Endothelial cell of umbilical vein (primary cell): Measurements from ENCODE around the gene TMEM114. TPM values are rescaled to one million over a fixed set of nuclear protein-coding genes. Genes with fewer than 3 reads are reported as not detected.

Source experiments
- BruUV-seq: library from RNA; stranded (reverse); fragments of 400-500 nt; replicated peaks from 2 replicates; lab custom pipeline; 2021; lab: Mats Ljungman, UMichigan
- CTCF ChIA-PET: fragments of 300-600, 350-600 bp; sonication (Branson Sonifier 250); formaldehyde crosslinking; loops from one replicate; lab custom pipeline; 2021; ENCODE audit warnings: antibody characterized with exemption, inconsistent platforms; lab: Charles Lee
- POLR2A ChIA-PET: fragments of 300-600, 350-600 bp; sonication (Branson Sonifier 250); formaldehyde crosslinking; loops from one replicate; lab custom pipeline; 2021; ENCODE audit warnings: antibody characterized with exemption, inconsistent platforms; lab: Charles Lee
- DNase-seq: peaks from one replicate; pipeline ENCODE4 v3.0.0-alpha.2; 2011; ENCODE audit warnings: low read depth, low spot score
- FAIRE-seq: peaks from 2 replicates; lab custom pipeline; 2011; peaks lifted over from hg19 to GRCh38; lab: Jason Lieb, UNC
- H2AFZ ChIP-seq: 2 replicates; pipeline ENCODE4 v1.6.0; 2012; ENCODE audit warnings: low read depth, low read length, control low read depth, inconsistent platforms
- H3K27ac ChIP-seq: 2 replicates; pipeline ENCODE4 v1.5.1; 2011; ENCODE audit warnings: low read depth, mild to moderate bottlenecking, control low read depth, low read length, moderate library complexity; ENCODE audit not compliant: insufficient read depth
- H3K27me3 ChIP-seq, 2 experiments: 2 replicates each; pipeline versions ENCODE4 v1.6.0 to v1.6.1; 2011; ENCODE audit warnings: low read length in 2 of 2, mixed read lengths in 1 of 2; ENCODE audit not compliant: control insufficient read depth in 2 of 2, insufficient read depth in 2 of 2
- H3K36me3 ChIP-seq, 2 experiments: 2 replicates in 1 of 2; 3 replicates in 1 of 2; pipeline ENCODE4 v1.5.1; 2011; ENCODE audit warnings: low read length in 2 of 2, mild to moderate bottlenecking in 1 of 2, moderate library complexity in 1 of 2; ENCODE audit not compliant: control insufficient read depth in 2 of 2, insufficient read depth in 2 of 2; ENCODE audit errors: extremely low read depth in 1 of 2
- H3K4me1 ChIP-seq: 3 replicates; pipeline ENCODE4 v1.5.1; 2011; ENCODE audit warnings: mild to moderate bottlenecking, low read length; ENCODE audit not compliant: control insufficient read depth, insufficient read depth; ENCODE audit errors: extremely low read depth
- H3K4me2 ChIP-seq: 2 replicates; pipeline ENCODE4 v1.6.1; 2011; ENCODE audit warnings: low read length, control low read depth, mixed read lengths; ENCODE audit not compliant: insufficient read depth
- H3K4me3 ChIP-seq, 3 experiments: fragments of 200-600 bp in 1 of 3; sonication (generic), shearing (Covaris generic) in 1 of 3; replicated peaks in 1 of 3; 2 replicates each; pipeline ENCODE4 v1.5.1; 2011 to 2016; ENCODE audit warnings: control low read depth in 3 of 3, low read length in 3 of 3, mild to moderate bottlenecking in 2 of 3, inconsistent platforms in 1 of 3, low read depth in 1 of 3, moderate library complexity in 1 of 3; ENCODE audit not compliant: insufficient read depth in 1 of 3
- H3K79me2 ChIP-seq: 2 replicates; pipeline ENCODE4 v1.6.0; 2012; ENCODE audit warnings: low read length, inconsistent platforms; ENCODE audit not compliant: control insufficient read depth, insufficient read depth
- H3K9ac ChIP-seq: replicated peaks from 2 replicates; pipeline ENCODE3; 2011; ENCODE audit warnings: low read length, control low read depth; ENCODE audit not compliant: insufficient read depth; ENCODE audit errors: extremely low read depth
- H3K9me1 ChIP-seq: replicated peaks from 3 replicates; pipeline ENCODE4 v1.6.0; 2011; ENCODE audit warnings: mild to moderate bottlenecking, low read length; ENCODE audit not compliant: control insufficient read depth, insufficient read depth; ENCODE audit errors: extremely low read depth
- H3K9me3 ChIP-seq: replicated peaks from 2 replicates; pipeline ENCODE4 v1.5.1; 2012; ENCODE audit warnings: low read length, inconsistent platforms; ENCODE audit not compliant: control insufficient read depth, insufficient read depth
- H4K20me1 ChIP-seq: replicated peaks from 2 replicates; pipeline ENCODE3; 2011; ENCODE audit warnings: mild to moderate bottlenecking, low read length; ENCODE audit not compliant: control insufficient read depth, insufficient read depth; ENCODE audit errors: extremely low read depth
- CTCF ChIP-seq, 2 donors: IDR thresholded peaks; 1 replicate in 1 of 2; 2 replicates in 1 of 2; pipeline ENCODE4 v1.5.1; 2011; ENCODE audit warnings: low read length in 2 of 2, mild to moderate bottlenecking in 2 of 2, moderate library complexity in 2 of 2, control low read depth in 1 of 2, inconsistent platforms in 1 of 2, low read depth in 1 of 2; ENCODE audit not compliant: insufficient read depth in 1 of 2; ENCODE audit errors: extremely low read depth in 1 of 2
- EZH2 ChIP-seq: IDR thresholded peaks from 2 replicates; pipeline ENCODE4 v1.6.1; 2012; ENCODE audit warnings: borderline replicate concordance, low read depth, mild to moderate bottlenecking, moderate library complexity, low read length, inconsistent platforms; ENCODE audit not compliant: severe bottlenecking
- FOS ChIP-seq: IDR thresholded peaks from 2 replicates; pipeline ENCODE4 v1.6.1; 2011; ENCODE audit warnings: mild to moderate bottlenecking, low read length, moderate library complexity, borderline replicate concordance; ENCODE audit not compliant: insufficient read depth
- GATA2 ChIP-seq: IDR thresholded peaks from 2 replicates; pipeline ENCODE4 v1.7.0; 2011; ENCODE audit warnings: low read depth, mild to moderate bottlenecking, moderate library complexity, mixed read lengths, low read length; ENCODE audit not compliant: insufficient read length, insufficient read depth
- JUN ChIP-seq: IDR thresholded peaks from 2 replicates; pipeline ENCODE4 v1.6.1; 2011; ENCODE audit warnings: borderline replicate concordance, low read depth; ENCODE audit not compliant: insufficient read length, insufficient read depth
- MAX ChIP-seq: IDR thresholded peaks from 2 replicates; pipeline ENCODE4 v1.6.1; 2011; ENCODE audit not compliant: insufficient read depth, insufficient read length
- MYC ChIP-seq: IDR thresholded peaks from one replicate; pipeline ENCODE4 v1.6.1; 2011; ENCODE audit warnings: mild to moderate bottlenecking, low read depth, low read length
- POLR2A ChIP-seq: IDR thresholded peaks from 2 replicates; pipeline ENCODE4 v1.6.1; 2012; ENCODE audit warnings: low read depth, mild to moderate bottlenecking, control low read depth, low read length
- POLR2AphosphoS5 ChIP-seq: IDR thresholded peaks from 2 replicates; pipeline ENCODE4 v1.6.1; 2012; ENCODE audit warnings: low read depth, mild to moderate bottlenecking, control low read depth, low read length, moderate library complexity; ENCODE audit not compliant: insufficient read depth
- dilution Hi-C: fragments of 300-500 bp; cut with MboI; formaldehyde crosslinking; loops from one replicate; pipeline ENCODE4 v1.15.0; 2019; ENCODE audit warnings: low sequenced_read_pairs; ENCODE audit not compliant: extremely low pct_ligation_motif_present
- intact Hi-C: fragments of 100-400 bp; cut with micrococcal nuclease; formaldehyde crosslinking; loops from one replicate; pipeline ENCODE4 v1.10.0; 2022
- polyA plus RNA-seq, 4 experiments: library from polyadenylated mRNA; depleted of rRNA in 3 of 4; stranded (reverse) in 3 of 4; unstranded in 1 of 4; fragments of >200 nt; gene quantifications; 2 replicates each; pipeline versions ENCODE4 v1.2.1 to v1.2.3, GENCODE V29; 2011 to 2012; ENCODE audit warnings: missing spikeins in 1 of 4
- total RNA-seq: library from RNA; stranded (reverse); gene quantifications from 2 replicates; pipeline ENCODE4 v1.2.3, GENCODE V29; 2021

Gene TMEM114
- total and polyA plus RNA-seq, 2 donors (not counting 3 experiments of a cell fraction or from before 2014, with no cell fraction given): not detected

- ChIA-PET CTCF (no interaction called here), POLR2A (no interaction called here)
- Histone ChIP-seq H3K4me3 (no peak overlapping the region), H3K79me2 (no peaks in the 10 kb centered on the region), H3K4me1 (no peaks in the 10 kb centered on the region), H3K27me3 (no peaks in the 10 kb centered on the region), H3K36me3 (peaks cover 27 to 58% of the 10 kb centered on the region in 2 experiments), H2AFZ (no peak overlapping the region), H3K27ac (no peak overlapping the region), H3K9me3 (no peaks in the 10 kb centered on the region), H4K20me1 (no peaks in the 10 kb centered on the region), H3K4me2 (no peak overlapping the region), H3K9ac (no peak overlapping the region), H3K9me1 (no peaks in the 10 kb centered on the region)
- no peak for FAIRE-seq
- dilution Hi-C loops: no loop called here
- BruUV-seq: no TSS peak
- intact Hi-C loops: no loop called here
- no peak for TF ChIP-seq POLR2A
- no peak for TF ChIP-seq MAX
- TF ChIP-seq POLR2AphosphoS5: no peak
- no peak for TF ChIP-seq EZH2
- TF ChIP-seq FOS: no peak
- no peak for TF ChIP-seq JUN
- no peak for TF ChIP-seq GATA2
- no peak for TF ChIP-seq MYC
- no peak for TF ChIP-seq CTCF (IDR thresholded peaks at IDR 0.05; ENCODE audit: extremely low read depth in 1 of 2, insufficient read depth in 1 of 2, low read depth in 1 of 2, low read length in 2 of 2)
- DNase-seq: no peak
Observed at GRCh38 chr16:8631373-8631772, 41.1 kb upstream of the TMEM114 start.
